Trophoblast cell (in vitro differentiated cells and primary cell): ENCODE data around the gene TNFRSF6B.
A peak's percentile ranks its signal among the peaks of the same experiment; 100 is the strongest.

Experiments
- DNase-seq, 2 donors: peaks; one replicate each; pipeline ENCODE4 v3.0.0-alpha.2; 2016
- H2AFZ ChIP-seq: 2 replicates; pipeline ENCODE4 v1.6.1; 2013; ENCODE audit warnings: low read length, moderate library complexity, mild to moderate bottlenecking; ENCODE audit not compliant: insufficient read depth, poor library complexity
- H2AK5ac ChIP-seq: 2 replicates; pipeline ENCODE4 v1.6.1; 2013; ENCODE audit warnings: mild to moderate bottlenecking, low read length
- H2BK120ac ChIP-seq: 2 replicates; pipeline ENCODE4 v1.6.1; 2013; ENCODE audit warnings: low read length, mild to moderate bottlenecking, moderate library complexity; ENCODE audit not compliant: insufficient read depth, poor library complexity
- H2BK12ac ChIP-seq: 2 replicates; pipeline ENCODE4 v1.6.1; 2013; ENCODE audit warnings: mild to moderate bottlenecking, low read length, moderate library complexity
- H2BK5ac ChIP-seq: 2 replicates; pipeline ENCODE4 v1.6.1; 2013; ENCODE audit warnings: low read length, low read depth, moderate library complexity, mild to moderate bottlenecking; ENCODE audit not compliant: poor library complexity
- H3K14ac ChIP-seq: 2 replicates; pipeline ENCODE4 v1.6.1; 2013; ENCODE audit warnings: mild to moderate bottlenecking, low read length
- H3K18ac ChIP-seq: 2 replicates; pipeline ENCODE4 v1.6.1; 2013; ENCODE audit warnings: mild to moderate bottlenecking, low read length
- H3K23ac ChIP-seq: 2 replicates; pipeline ENCODE4 v1.6.1; 2013; ENCODE audit warnings: low read length
- H3K27ac ChIP-seq: 2 replicates; pipeline ENCODE4 v1.5.1; 2013; ENCODE audit warnings: low read depth, mild to moderate bottlenecking, inconsistent platforms, low read length, moderate library complexity
- H3K27me3 ChIP-seq: 2 replicates; pipeline ENCODE4 v1.6.1; 2013; ENCODE audit warnings: inconsistent platforms, mild to moderate bottlenecking, low read length, moderate library complexity; ENCODE audit not compliant: insufficient read depth
- H3K36me3 ChIP-seq, 2 experiments: 1 replicate in 1 of 2; 2 replicates in 1 of 2; pipeline ENCODE4 v1.6.1; 2013; ENCODE audit warnings: low read length in 2 of 2, mild to moderate bottlenecking in 2 of 2, moderate library complexity in 1 of 2; ENCODE audit not compliant: insufficient read depth in 2 of 2, control insufficient read depth in 1 of 2
- H3K4ac ChIP-seq: 2 replicates; pipeline ENCODE4 v1.6.1; 2013; ENCODE audit warnings: low read depth, mild to moderate bottlenecking, low read length, moderate library complexity
- H3K4me1 ChIP-seq, 2 experiments: 1 replicate in 1 of 2; 2 replicates in 1 of 2; pipeline ENCODE4 v1.6.1; 2013; ENCODE audit warnings: low read length in 2 of 2, mild to moderate bottlenecking in 2 of 2, moderate library complexity in 1 of 2; ENCODE audit not compliant: insufficient read depth in 2 of 2, control insufficient read depth in 1 of 2
- H3K4me2 ChIP-seq: 2 replicates; pipeline ENCODE4 v1.6.1; 2013; ENCODE audit warnings: inconsistent platforms, mild to moderate bottlenecking, low read length, moderate library complexity
- H3K4me3 ChIP-seq: 2 replicates; pipeline ENCODE4 v1.5.1; 2013; ENCODE audit warnings: mild to moderate bottlenecking, low read depth, low read length, inconsistent platforms
- H3K79me1 ChIP-seq: one replicate; pipeline ENCODE4 v1.6.1; 2013; ENCODE audit warnings: low read length
- H3K79me2 ChIP-seq: 2 replicates; pipeline ENCODE4 v1.6.1; 2013; ENCODE audit warnings: low read length, mild to moderate bottlenecking; ENCODE audit not compliant: control insufficient read depth, insufficient read depth, poor library complexity
- H3K9ac ChIP-seq: 2 replicates; pipeline ENCODE4 v1.6.1; 2013; ENCODE audit warnings: mild to moderate bottlenecking, low read length
- H3K9me3 ChIP-seq: 2 replicates; pipeline ENCODE4 v1.6.1; 2013; ENCODE audit warnings: low read depth, mild to moderate bottlenecking, control low read depth, inconsistent platforms, low read length; ENCODE audit not compliant: insufficient read depth
- H4K12ac ChIP-seq: 2 replicates; pipeline ENCODE4 v1.6.1; 2013; ENCODE audit warnings: low read depth, mild to moderate bottlenecking, low read length, moderate library complexity
- H4K8ac ChIP-seq: 2 replicates; pipeline ENCODE4 v1.6.1; 2013; ENCODE audit warnings: low read depth, mild to moderate bottlenecking, low read length, moderate library complexity
- H4K91ac ChIP-seq: one replicate; pipeline ENCODE4 v1.6.1; 2013; ENCODE audit warnings: low read depth, mild to moderate bottlenecking, low read length, moderate library complexity
- WGBS: extraction: QIAGEN DNeasy Blood & Tissue Kit; methylation state at CpG from one replicate; pipeline ENCODE4 v1.1.7; 2013; ENCODE audit warnings: missing lambda C conversion rate; ENCODE audit not compliant: insufficient read length, insufficient coverage; ENCODE audit errors: extremely low coverage; 5-methylcytosine and 5-hydroxymethylcytosine counted together

TNFRSF6B gene

GRCh38 chr20:63705232-63706026 lies 9.0 kb downstream of the TNFRSF6B start:
- Histone ChIP-seq H3K27ac (no peak overlapping the region), H3K36me3 (peaks cover 41 to 43% of the 10 kb centered on the region in 2 experiments), H2AK5ac (no peak overlapping the region), H3K4me1 (peaks cover 7 to 10% of the 10 kb centered on the region in 2 experiments), H3K9ac (no peak overlapping the region), H2AFZ (no peak overlapping the region), H3K9me3 (peaks cover 3% of the 10 kb centered on the region), H4K8ac (no peak overlapping the region), H3K27me3 (no peaks in the 10 kb centered on the region), H4K12ac (no peak overlapping the region), H2BK120ac (no peak overlapping the region), H3K79me1 (peaks cover 6% of the 10 kb centered on the region), H2BK5ac (no peak overlapping the region), H3K4me2 (no peak overlapping the region), H3K4ac (no peak overlapping the region), H3K23ac (no peak overlapping the region), H2BK12ac (no peak overlapping the region), H3K79me2 (peaks cover 20% of the 10 kb centered on the region), H3K18ac (no peak overlapping the region), H3K4me3 (no peak overlapping the region), H4K91ac (no peak overlapping the region), H3K14ac (no peak overlapping the region)
- no peak for DNase-seq
- no CpG with 5 or more reads among the region's 8 CpGs for WGBS

GRCh38 chr20:63706027-63706695 lies 9.7 kb downstream of the TNFRSF6B start:
- no peaks in the 10 kb centered on the region for H3K27me3 ChIP-seq
- DNase-seq = no peak
- no peak overlapping the region for H4K91ac ChIP-seq
- peak overlapping the region; percentile 10 for H3K9ac ChIP-seq
- no peak overlapping the region for H2AFZ ChIP-seq
- H3K4ac ChIP-seq = peak overlapping the region; percentile 49
- peaks cover 20% of the 10 kb centered on the region for H3K79me2 ChIP-seq
- H3K23ac ChIP-seq = no peak overlapping the region
- H3K4me2 ChIP-seq = peak overlapping the region; percentile 91
- peaks cover 44 to 46% of the 10 kb centered on the region in 2 experiments for H3K36me3 ChIP-seq
- H3K4me3 ChIP-seq = no peak overlapping the region
- H3K79me1 ChIP-seq = peaks cover 6% of the 10 kb centered on the region
- H4K12ac ChIP-seq = no peak overlapping the region
- no peak overlapping the region for H4K8ac ChIP-seq
- no peak overlapping the region for H2BK5ac ChIP-seq
- H2AK5ac ChIP-seq = no peak overlapping the region
- no peak overlapping the region for H3K14ac ChIP-seq
- no peak overlapping the region for H2BK120ac ChIP-seq
- H3K9me3 ChIP-seq = peaks cover 3% of the 10 kb centered on the region
- peaks cover 7 to 10% of the 10 kb centered on the region in 2 experiments for H3K4me1 ChIP-seq
- no peak overlapping the region for H3K18ac ChIP-seq
- no peak overlapping the region for H2BK12ac ChIP-seq
- H3K27ac ChIP-seq = no peak overlapping the region
- no CpG with 5 or more reads among the region's 12 CpGs for WGBS

GRCh38 chr20:63706852-63707557 lies 10.6 kb downstream of the TNFRSF6B start:
- no CpG with 5 or more reads among the region's 56 CpGs for WGBS
- Histone ChIP-seq H3K14ac (peak overlapping the region; percentile 83), H3K36me3 (peaks cover 50% of the 10 kb centered on the region in 2 experiments), H3K4me1 (peaks cover 7 to 10% of the 10 kb centered on the region in 2 experiments), H4K91ac (peak overlapping the region; percentile 83), H2BK120ac (peak overlapping the region; percentile 50), H2AFZ (peak overlapping the region; percentile 72), H3K4me3 (peak overlapping the region; percentile 96), H2BK5ac (no peak overlapping the region), H3K79me2 (peaks cover 20% of the 10 kb centered on the region), H4K8ac (peak overlapping the region; percentile 89), H3K23ac (no peak overlapping the region), H3K27me3 (no peaks in the 10 kb centered on the region), H3K18ac (peak overlapping the region; percentile 79), H3K9ac (peak overlapping the region; percentile 91), H3K79me1 (peaks cover 6% of the 10 kb centered on the region), H2AK5ac (peak overlapping the region; percentile 1), H4K12ac (peak overlapping the region; percentile 86), H2BK12ac (no peak overlapping the region), H3K9me3 (peaks cover 3% of the 10 kb centered on the region), H3K4me2 (peak overlapping the region; percentile 91), H3K4ac (peak overlapping the region; percentile 89), H3K27ac (no peak overlapping the region)
- peak in 1 of 2 donors; percentile 52 for DNase-seq

- peak within 1 kb of the TSS; percentile 79 for H3K18ac ChIP-seq
- H3K14ac ChIP-seq = peak within 1 kb of the TSS; percentile 83
- peak within 1 kb of the TSS; percentile 91 for H3K9ac ChIP-seq
- H3K4me1 ChIP-seq = peaks cover 7 to 10% of the 10 kb centered on the region in 2 experiments
- H2BK120ac ChIP-seq = peak within 1 kb of the TSS; percentile 50
- WGBS = no CpG with 5 or more reads among the region's 98 CpGs
- peak within 1 kb of the TSS; percentile 86 for H4K12ac ChIP-seq
- H3K79me2 ChIP-seq = peaks cover 20% of the 10 kb centered on the region
- peak within 1 kb of the TSS; percentile 89 for H3K4ac ChIP-seq
- peak within 1 kb of the TSS; percentile 83 for H4K91ac ChIP-seq
- peak within 1 kb of the TSS; percentile 96 for H3K4me3 ChIP-seq
- no peak within 1 kb of the TSS for H3K23ac ChIP-seq
- H3K27ac ChIP-seq = peak within 1 kb of the TSS; percentile 28
- H4K8ac ChIP-seq = peak within 1 kb of the TSS; percentile 89
- no peak within 1 kb of the TSS for H2BK12ac ChIP-seq
- peak; percentile 79 to 87 for DNase-seq
- peak within 1 kb of the TSS; percentile 72 for H2AFZ ChIP-seq
- no peaks in the 10 kb centered on the region for H3K27me3 ChIP-seq
- peak within 1 kb of the TSS; percentile 91 for H3K4me2 ChIP-seq
- peaks cover 3% of the 10 kb centered on the region for H3K9me3 ChIP-seq
- H3K79me1 ChIP-seq = peaks cover 6% of the 10 kb centered on the region
- H3K36me3 ChIP-seq = peaks cover 53% of the 10 kb centered on the region in 2 experiments
- H2BK5ac ChIP-seq = no peak within 1 kb of the TSS
- H2AK5ac ChIP-seq = peak within 1 kb of the TSS; percentile 6
Observed at GRCh38 chr20:63707558-63708300, 11.3 kb downstream of the TNFRSF6B start, which contains the start of the genes ARFRP1 and ZGPAT. Gene ARFRP1 (minus strand): TSS chr20:63707976. CDS start chr20:63707091, 885 bp downstream. Gene ZGPAT (plus strand): TSS chr20:63708039. CDS start chr20:63708581, 542 bp downstream.
